ENCODE data around the gene MED27. TPM values are rescaled to one million over a fixed set of nuclear protein-coding genes. Genes with fewer than 3 reads are reported as not detected.

Gene MED27
- total and polyA plus RNA-seq, 9 of the 15 experiments (the other 6 are each of a cell fraction or from before 2014, with no cell fraction given) = 24.4 to 91.0 (median 36.1) TPM

DNA sequence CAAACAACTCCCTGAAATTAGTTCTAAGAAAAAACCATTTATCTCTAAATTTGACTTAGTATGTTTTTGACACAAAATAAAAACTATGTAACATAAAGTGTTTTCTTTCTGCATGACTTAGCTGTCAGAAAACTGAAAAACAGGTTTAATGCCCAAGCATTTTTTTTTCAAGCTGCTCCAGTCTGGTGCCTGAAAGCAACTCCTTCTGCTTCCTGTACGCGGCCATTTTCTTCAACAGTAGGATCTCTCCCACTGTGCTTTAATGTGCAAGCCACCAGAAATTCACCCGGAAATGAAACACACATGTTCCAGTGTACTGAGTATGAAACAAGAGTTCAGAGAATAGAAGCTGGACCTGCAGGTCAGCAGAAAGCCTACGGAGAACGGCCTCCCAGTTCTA is 161.2 kb downstream of the MED27 start:
- FAIRE-seq (no peak), ATAC-seq (no peak), DNase-seq (ENCODE audit: extremely low read depth in 1 of 4, low spot score in 3 of 4) (no peak)
- POLR2A ChIA-PET = interaction anchor here (0.6 kb wide), 1 partner anchor 323 kb away, joined by 3 read pairs; no protein-coding TSS in a partner anchor
- intact Hi-C loops (cut with micrococcal nuclease) (no loop called here), in situ Hi-C loops (cut with MboI) (no loop called here)
- Histone ChIP-seq H3K4me2 (ENCODE audit: insufficient read depth, low read length) (no peak overlapping the region), H3K27me3 (ENCODE audit: control insufficient read depth in 2 of 2, insufficient read depth in 2 of 2, low read length in 2 of 2) (no peaks in the 10 kb centered on the region), H3K4me3 (no peak overlapping the region), H3K9me1 (ENCODE audit: control insufficient read depth, insufficient read depth, low read length) (peaks cover 6% of the 10 kb centered on the region), H3K4me1 (replicated peaks in 1 of 2; ENCODE audit: control insufficient read depth in 2 of 2, insufficient read depth in 2 of 2, low read length in 2 of 2) (no peaks in the 10 kb centered on the region), H3K9me3 (replicated peaks; ENCODE audit: control insufficient read depth, insufficient read depth, low read depth, low read length) (no peaks in the 10 kb centered on the region), H3K36me3 (ENCODE audit: control insufficient read depth, insufficient read depth, low read length) (no peaks in the 10 kb centered on the region), H3K9ac (ENCODE audit: insufficient read depth in 1 of 2, low read depth in 2 of 2, low read length in 2 of 2) (no peak overlapping the region), H3K79me2 (ENCODE audit: control insufficient read depth, insufficient read depth, low read length) (no peaks in the 10 kb centered on the region), H2AFZ (ENCODE audit: low read depth, low read length) (no peak overlapping the region), H4K20me1 (replicated peaks; ENCODE audit: control insufficient read depth, insufficient read depth, low read length) (peaks cover 11% of the 10 kb centered on the region; the same call in 1 of the 2 replicates), H3K27ac (ENCODE audit: extremely low read depth, low read depth, low read length) (no peak overlapping the region)
- no TSS peak for BruUV-seq (replicated peaks)
- CTCF ChIA-PET (ENCODE audit: low intra/inter-chr PET ratio) = no interaction called here
- 76% methylated on average over 4 of the region's 5 CpGs for WGBS (ENCODE audit: insufficient coverage, low coverage, missing lambda C conversion rate)
- TF ChIP-seq MYBL2 (IDR thresholded peaks at IDR 0.05; ENCODE audit: low read depth) = no peak
- TF ChIP-seq MYBL2 (CRISPR knock-in tag; IDR thresholded peaks at IDR 0.05; ENCODE audit: borderline replicate concordance) = no peak
- no peak for TF ChIP-seq ZNF507 (tag; conservative IDR thresholded peaks at IDR 0.05)
- TF ChIP-seq, protein P1, sequence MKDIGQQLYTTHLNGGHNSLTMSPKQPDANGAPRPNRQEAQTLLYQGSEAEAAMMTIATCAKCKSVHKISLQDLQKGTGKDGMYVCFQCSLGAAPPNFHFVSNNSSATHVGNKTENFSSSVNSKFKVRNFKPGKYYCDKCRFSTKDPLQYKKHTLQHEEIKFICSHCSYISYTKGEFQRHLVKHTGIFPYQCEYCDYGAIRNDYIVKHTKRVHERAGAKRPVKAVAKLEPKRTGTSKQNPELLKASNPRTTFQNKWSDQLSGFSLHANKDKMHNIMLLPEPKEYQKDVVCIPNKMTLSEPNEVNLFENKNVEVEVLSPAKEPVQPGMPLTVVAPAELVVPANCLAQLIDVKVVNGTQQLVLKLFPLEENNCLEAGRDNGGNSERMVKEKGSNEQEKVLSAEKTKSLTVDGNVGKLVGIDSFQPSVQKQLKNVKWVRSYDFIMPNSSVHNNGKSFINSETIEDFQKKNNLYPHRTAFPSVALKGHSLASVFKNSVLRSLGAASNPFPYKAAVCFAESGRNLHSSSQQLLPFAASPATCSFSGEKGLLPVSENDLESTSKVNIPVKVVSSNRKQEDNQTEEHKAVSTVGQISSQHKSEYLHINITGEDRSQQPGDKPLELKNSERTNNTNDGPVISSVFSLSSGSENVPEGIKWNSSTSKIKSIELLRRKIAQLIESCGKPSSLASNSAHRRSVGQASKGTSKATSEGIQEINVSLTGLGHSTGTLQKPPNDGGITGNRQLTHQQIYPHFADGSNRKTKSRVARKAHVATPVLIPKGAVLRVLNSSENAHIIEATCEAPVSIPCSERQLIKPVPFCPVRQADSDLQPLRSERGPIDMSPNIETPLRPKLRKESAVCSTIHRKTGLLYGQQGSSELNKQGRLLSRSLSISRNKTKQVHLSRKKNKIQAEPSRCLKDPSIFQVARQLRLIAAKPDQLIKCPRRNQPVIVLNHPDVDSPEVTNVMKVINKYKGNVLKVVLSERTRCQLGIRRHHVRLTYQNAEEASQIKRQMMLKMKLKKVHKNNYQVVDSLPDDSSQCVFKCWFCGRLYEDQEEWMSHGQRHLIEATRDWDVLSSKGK (CRISPR knock-in tag; IDR thresholded peaks at IDR 0.05) = no peak
- TF ChIP-seq, protein P2, sequence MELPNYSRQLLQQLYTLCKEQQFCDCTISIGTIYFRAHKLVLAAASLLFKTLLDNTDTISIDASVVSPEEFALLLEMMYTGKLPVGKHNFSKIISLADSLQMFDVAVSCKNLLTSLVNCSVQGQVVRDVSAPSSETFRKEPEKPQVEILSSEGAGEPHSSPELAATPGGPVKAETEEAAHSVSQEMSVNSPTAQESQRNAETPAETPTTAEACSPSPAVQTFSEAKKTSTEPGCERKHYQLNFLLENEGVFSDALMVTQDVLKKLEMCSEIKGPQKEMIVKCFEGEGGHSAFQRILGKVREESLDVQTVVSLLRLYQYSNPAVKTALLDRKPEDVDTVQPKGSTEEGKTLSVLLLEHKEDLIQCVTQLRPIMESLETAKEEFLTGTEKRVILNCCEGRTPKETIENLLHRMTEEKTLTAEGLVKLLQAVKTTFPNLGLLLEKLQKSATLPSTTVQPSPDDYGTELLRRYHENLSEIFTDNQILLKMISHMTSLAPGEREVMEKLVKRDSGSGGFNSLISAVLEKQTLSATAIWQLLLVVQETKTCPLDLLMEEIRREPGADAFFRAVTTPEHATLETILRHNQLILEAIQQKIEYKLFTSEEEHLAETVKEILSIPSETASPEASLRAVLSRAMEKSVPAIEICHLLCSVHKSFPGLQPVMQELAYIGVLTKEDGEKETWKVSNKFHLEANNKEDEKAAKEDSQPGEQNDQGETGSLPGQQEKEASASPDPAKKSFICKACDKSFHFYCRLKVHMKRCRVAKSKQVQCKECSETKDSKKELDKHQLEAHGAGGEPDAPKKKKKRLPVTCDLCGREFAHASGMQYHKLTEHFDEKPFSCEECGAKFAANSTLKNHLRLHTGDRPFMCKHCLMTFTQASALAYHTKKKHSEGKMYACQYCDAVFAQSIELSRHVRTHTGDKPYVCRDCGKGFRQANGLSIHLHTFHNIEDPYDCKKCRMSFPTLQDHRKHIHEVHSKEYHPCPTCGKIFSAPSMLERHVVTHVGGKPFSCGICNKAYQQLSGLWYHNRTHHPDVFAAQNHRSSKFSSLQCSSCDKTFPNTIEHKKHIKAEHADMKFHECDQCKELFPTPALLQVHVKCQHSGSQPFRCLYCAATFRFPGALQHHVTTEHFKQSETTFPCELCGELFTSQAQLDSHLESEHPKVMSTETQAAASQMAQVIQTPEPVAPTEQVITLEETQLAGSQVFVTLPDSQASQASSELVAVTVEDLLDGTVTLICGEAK (IDR thresholded peaks at IDR 0.05) = no peak
- TF ChIP-seq, protein P2 (CRISPR knock-in tag; IDR thresholded peaks at IDR 0.05) = no peak
- TF ChIP-seq, protein P3, sequence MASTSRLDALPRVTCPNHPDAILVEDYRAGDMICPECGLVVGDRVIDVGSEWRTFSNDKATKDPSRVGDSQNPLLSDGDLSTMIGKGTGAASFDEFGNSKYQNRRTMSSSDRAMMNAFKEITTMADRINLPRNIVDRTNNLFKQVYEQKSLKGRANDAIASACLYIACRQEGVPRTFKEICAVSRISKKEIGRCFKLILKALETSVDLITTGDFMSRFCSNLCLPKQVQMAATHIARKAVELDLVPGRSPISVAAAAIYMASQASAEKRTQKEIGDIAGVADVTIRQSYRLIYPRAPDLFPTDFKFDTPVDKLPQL (IDR thresholded peaks at IDR 0.05; ENCODE audit: extremely low read depth, insufficient read length) = no peak
- TF ChIP-seq, protein P4, sequence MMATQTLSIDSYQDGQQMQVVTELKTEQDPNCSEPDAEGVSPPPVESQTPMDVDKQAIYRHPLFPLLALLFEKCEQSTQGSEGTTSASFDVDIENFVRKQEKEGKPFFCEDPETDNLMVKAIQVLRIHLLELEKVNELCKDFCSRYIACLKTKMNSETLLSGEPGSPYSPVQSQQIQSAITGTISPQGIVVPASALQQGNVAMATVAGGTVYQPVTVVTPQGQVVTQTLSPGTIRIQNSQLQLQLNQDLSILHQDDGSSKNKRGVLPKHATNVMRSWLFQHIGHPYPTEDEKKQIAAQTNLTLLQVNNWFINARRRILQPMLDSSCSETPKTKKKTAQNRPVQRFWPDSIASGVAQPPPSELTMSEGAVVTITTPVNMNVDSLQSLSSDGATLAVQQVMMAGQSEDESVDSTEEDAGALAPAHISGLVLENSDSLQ (IDR thresholded peaks at IDR 0.05) = no peak
- no peak for TF ChIP-seq HLTF (IDR thresholded peaks at IDR 0.05)

Data from K562 (cell line).